H1 (cell line): ENCODE results near the gene CACNG7. TPM values are rescaled to one million over a fixed set of nuclear protein-coding genes. Genes with fewer than 3 reads are reported as not detected.

Experiments
- CTCF ChIA-PET: fragments of 300-600 bp; sonication (Branson Sonifier 250); formaldehyde crosslinking; loops from one replicate; lab custom pipeline; 2021; ENCODE audit not compliant: partially characterized antibody; lab: Charles Lee
- POLR2A ChIA-PET: fragments of 300-600 bp; sonication (Branson Sonifier 250); formaldehyde crosslinking; loops from one replicate; lab custom pipeline; 2021; ENCODE audit warnings: inconsistent platforms; ENCODE audit not compliant: partially characterized antibody; lab: Charles Lee
- DNase-seq, 2 experiments: peaks; one replicate each; pipeline versions ENCODE4 v3.0.0 to v3.0.0-alpha.2; 2010 to 2022; ENCODE audit warnings: low spot score in 2 of 2, low read depth in 1 of 2, mixed read lengths in 1 of 2
- FAIRE-seq: peaks from 2 replicates; lab custom pipeline; 2011; peaks lifted over from hg19 to GRCh38; lab: Jason Lieb, UNC
- H2AFZ ChIP-seq: 2 replicates; pipeline ENCODE4 v1.8.1; 2012; ENCODE audit warnings: low read length, inconsistent platforms
- H2AK5ac ChIP-seq: 2 replicates; pipeline ENCODE4 v1.6.1; 2013; ENCODE audit warnings: low read depth, low read length
- H2BK120ac ChIP-seq: replicated peaks from 2 replicates; pipeline ENCODE3; 2013; ENCODE audit warnings: low read depth, low read length, inconsistent platforms
- H2BK12ac ChIP-seq: 2 replicates; pipeline ENCODE4 v1.6.1; 2013; ENCODE audit warnings: low read depth, low read length
- H2BK15ac ChIP-seq: 2 replicates; pipeline ENCODE4 v1.6.1; 2013; ENCODE audit warnings: low read length
- H2BK20ac ChIP-seq: 2 replicates; pipeline ENCODE4 v1.6.1; 2013; ENCODE audit warnings: low read length
- H2BK5ac ChIP-seq: 2 replicates; pipeline ENCODE4 v1.6.1; 2013; ENCODE audit warnings: low read depth, low read length
- H3K14ac ChIP-seq: 2 replicates; pipeline ENCODE4 v1.6.1; 2013; ENCODE audit warnings: inconsistent platforms; ENCODE audit not compliant: insufficient read length
- H3K18ac ChIP-seq: 2 replicates; pipeline ENCODE4 v1.6.1; 2013; ENCODE audit warnings: low read length; ENCODE audit errors: extremely low read depth
- H3K23ac ChIP-seq: 2 replicates; pipeline ENCODE4 v1.6.1; 2013; ENCODE audit warnings: inconsistent platforms; ENCODE audit not compliant: insufficient read length
- H3K23me2 ChIP-seq: 2 replicates; pipeline ENCODE4 v1.6.1; 2013; ENCODE audit warnings: low read depth, low read length
- H3K27ac ChIP-seq: 2 replicates; pipeline ENCODE4 v1.6.1; 2011; ENCODE audit warnings: low read depth, low read length, inconsistent platforms
- H3K27me3 ChIP-seq, 4 experiments: replicated peaks in 1 of 4; 1 replicate in 1 of 4; 2 replicates in 3 of 4; pipeline versions ENCODE4 v1.6.1 to v1.8.1; 2011 to 2013; ENCODE audit warnings: low read length in 3 of 4, mild to moderate bottlenecking in 3 of 4, inconsistent platforms in 2 of 4, mixed read lengths in 2 of 4, moderate library complexity in 1 of 4; ENCODE audit not compliant: control insufficient read depth in 3 of 4, insufficient read depth in 3 of 4; ENCODE audit errors: extremely low read depth in 1 of 4
- H3K36me3 ChIP-seq, 4 experiments: 2 replicates each; pipeline versions ENCODE4 v1.6.1 to v1.8.1; 2011 to 2013; ENCODE audit warnings: mild to moderate bottlenecking in 4 of 4, low read length in 3 of 4, moderate library complexity in 2 of 4, control low read depth in 1 of 4, inconsistent platforms in 1 of 4; ENCODE audit not compliant: insufficient read depth in 4 of 4, control insufficient read depth in 2 of 4
- H3K4ac ChIP-seq: replicated peaks from 2 replicates; pipeline ENCODE3; 2013; ENCODE audit warnings: low read length, low read depth, mixed read lengths, inconsistent platforms; ENCODE audit not compliant: insufficient read length
- H3K4me1 ChIP-seq, 4 experiments: replicated peaks in 1 of 4; 1 replicate in 1 of 4; 2 replicates in 3 of 4; pipeline versions ENCODE4 v1.6.1 to v1.8.1; 2011 to 2013; ENCODE audit warnings: low read length in 3 of 4, inconsistent platforms in 2 of 4, mixed read lengths in 1 of 4; ENCODE audit not compliant: insufficient read depth in 4 of 4, control insufficient read depth in 3 of 4
- H3K4me2 ChIP-seq, 2 experiments: 2 replicates each; pipeline versions ENCODE4 v1.6.1 to v1.8.1; 2011 to 2013; ENCODE audit warnings: low read depth in 2 of 2, low read length in 2 of 2, control low read depth in 1 of 2, inconsistent platforms in 1 of 2, mild to moderate bottlenecking in 1 of 2; ENCODE audit not compliant: insufficient read depth in 1 of 2
- H3K4me3 ChIP-seq, 4 experiments: fragments of 200-600, 300-600 bp in 1 of 4; sonication (generic), shearing (Covaris generic), sonication (Bioruptor Twin) in 1 of 4; 2 replicates each; pipeline versions ENCODE4 v1.5.1 to v1.8.1; 2011 to 2016; ENCODE audit warnings: low read length in 4 of 4, low read depth in 3 of 4, control low read depth in 2 of 4, inconsistent platforms in 2 of 4, mild to moderate bottlenecking in 2 of 4, mixed read lengths in 1 of 4, moderate library complexity in 1 of 4; ENCODE audit not compliant: insufficient read depth in 2 of 4; ENCODE audit errors: extremely low read depth in 1 of 4
- H3K56ac ChIP-seq: replicated peaks from 2 replicates; pipeline ENCODE3; 2013; ENCODE audit warnings: low read depth, mild to moderate bottlenecking, mixed read lengths, low read length, inconsistent platforms; ENCODE audit not compliant: insufficient read length
- H3K79me1 ChIP-seq: 2 replicates; pipeline ENCODE4 v1.6.1; 2013; ENCODE audit warnings: low read depth, low read length, control low read depth
- H3K79me2 ChIP-seq, 2 experiments: 2 replicates each; pipeline versions ENCODE4 v1.6.1 to v1.8.1; 2012 to 2013; ENCODE audit warnings: low read length in 2 of 2, mild to moderate bottlenecking in 2 of 2, inconsistent platforms in 1 of 2; ENCODE audit not compliant: insufficient read depth in 2 of 2, control insufficient read depth in 1 of 2
- H3K9ac ChIP-seq, 4 experiments: replicated peaks in 1 of 4; 1 replicate in 1 of 4; 2 replicates in 3 of 4; pipeline versions ENCODE4 v1.6.1 to v1.8.1; 2011 to 2013; ENCODE audit warnings: low read depth in 3 of 4, low read length in 3 of 4, control low read depth in 2 of 4, mild to moderate bottlenecking in 2 of 4, moderate library complexity in 2 of 4, inconsistent platforms in 1 of 4; ENCODE audit errors: extremely low read depth in 1 of 4
- H3K9me3 ChIP-seq, 2 experiments: 2 replicates each; pipeline versions ENCODE4 v1.6.1 to v1.8.1; 2012 to 2013; ENCODE audit warnings: mild to moderate bottlenecking in 2 of 2, moderate library complexity in 2 of 2, control low read depth in 1 of 2, inconsistent platforms in 1 of 2, low read depth in 1 of 2, low read length in 1 of 2, mixed read lengths in 1 of 2; ENCODE audit not compliant: insufficient read depth in 2 of 2
- H4K20me1 ChIP-seq, 2 experiments: replicated peaks in 1 of 2; 2 replicates each; pipeline versions ENCODE3 to v1.8.1; 2011 to 2013; ENCODE audit warnings: inconsistent platforms in 2 of 2, low read length in 2 of 2, mild to moderate bottlenecking in 1 of 2; ENCODE audit not compliant: insufficient read depth in 2 of 2, control insufficient read depth in 1 of 2
- H4K5ac ChIP-seq: 2 replicates; pipeline ENCODE4 v1.6.1; 2013; ENCODE audit warnings: low read length, low read depth, mixed read lengths, inconsistent platforms; ENCODE audit not compliant: insufficient read length
- H4K8ac ChIP-seq: 2 replicates; pipeline ENCODE4 v1.8.0; 2013; ENCODE audit warnings: mild to moderate bottlenecking, moderate library complexity, low read length, inconsistent platforms; ENCODE audit not compliant: insufficient read depth; ENCODE audit errors: extremely low read depth
- H4K91ac ChIP-seq: replicated peaks from 2 replicates; pipeline ENCODE3; 2013; ENCODE audit warnings: low read length, mixed read lengths, inconsistent platforms; ENCODE audit not compliant: insufficient read length
- BACH1 ChIP-seq: IDR thresholded peaks from 2 replicates; pipeline ENCODE4 v1.6.1; 2012; ENCODE audit warnings: low read length, improper control_type of control experiment
- BRCA1 ChIP-seq: IDR thresholded peaks from 2 replicates; pipeline ENCODE4 v1.6.1; 2012; ENCODE audit warnings: low read depth, low read length, improper control_type of control experiment
- CHD2 ChIP-seq: IDR thresholded peaks from 2 replicates; pipeline ENCODE4 v1.6.1; 2012; ENCODE audit warnings: low read length, improper control_type of control experiment
- EGR1 ChIP-seq: IDR thresholded peaks from 2 replicates; pipeline ENCODE4 v1.6.1; 2011; ENCODE audit warnings: low read depth, low read length, borderline replicate concordance
- PHF8 ChIP-seq: fragments of 200-600 bp; sonication (generic); conservative IDR thresholded peaks from 2 replicates; pipeline ENCODE4 v1.7.1; 2012; ENCODE audit warnings: low read depth, mild to moderate bottlenecking, inconsistent platforms, low read length, moderate library complexity
- TCF12 ChIP-seq: IDR thresholded peaks from 2 replicates; pipeline ENCODE4 v1.6.1; 2011; ENCODE audit warnings: low read depth, mild to moderate bottlenecking, low read length
- WGBS, 2 experiments: shearing (Covaris generic) in 1 of 2; methylation state at CpG; one replicate each; pipeline versions ENCODE4 v1.1.6 to v1.1.7; 2013 to 2015; ENCODE audit warnings: low lambda C conversion rate in 2 of 2, mixed read lengths in 2 of 2, inconsistent platforms in 1 of 2, low coverage in 1 of 2, missing lambda C conversion rate in 1 of 2; ENCODE audit not compliant: insufficient replicate concordance in 2 of 2, insufficient coverage in 1 of 2, insufficient read length in 1 of 2; ENCODE audit errors: extremely low coverage in 1 of 2, missing lambda C conversion rate in 1 of 2; 5-methylcytosine and 5-hydroxymethylcytosine counted together
- polyA plus RNA-seq, 7 experiments: library from polyadenylated mRNA; depleted of rRNA in 3 of 7; stranded (reverse) in 5 of 7; unstranded in 2 of 7; fragments of >200 nt in 5 of 7; fragments of 200-250 nt in 2 of 7; gene quantifications; 1 replicate in 5 of 7; 2 replicates in 1 of 7; 4 replicates in 1 of 7; pipeline versions ENCODE4 v1.2.1 to v1.2.3, GENCODE V29; 2011 to 2013; ENCODE audit warnings: missing spikeins in 2 of 7, mixed read lengths in 2 of 7
- total RNA-seq: library from RNA; stranded (reverse); fragmentation: NEBNext Ultra II Directional; extraction: Animal tissue kit (Norgen Biotek cat#: 25700); gene quantifications from 2 replicates; pipeline ENCODE4 v1.2.1, GENCODE V29; 2021
- TF ChIP-seq, protein P1 (sequence below): IDR thresholded peaks from 2 replicates; pipeline ENCODE4 v1.6.1; 2012; ENCODE audit warnings: inconsistent platforms
- TF ChIP-seq, protein P2 (sequence below): IDR thresholded peaks from 2 replicates; pipeline ENCODE4 v1.6.1; 2012; ENCODE audit warnings: inconsistent platforms

Gene CACNG7
- total and polyA plus RNA-seq, 2 of the 8 experiments (the other 6 are each of a cell fraction or from before 2014, with no cell fraction given) = 28.9 to 69.8 TPM

DNA sequence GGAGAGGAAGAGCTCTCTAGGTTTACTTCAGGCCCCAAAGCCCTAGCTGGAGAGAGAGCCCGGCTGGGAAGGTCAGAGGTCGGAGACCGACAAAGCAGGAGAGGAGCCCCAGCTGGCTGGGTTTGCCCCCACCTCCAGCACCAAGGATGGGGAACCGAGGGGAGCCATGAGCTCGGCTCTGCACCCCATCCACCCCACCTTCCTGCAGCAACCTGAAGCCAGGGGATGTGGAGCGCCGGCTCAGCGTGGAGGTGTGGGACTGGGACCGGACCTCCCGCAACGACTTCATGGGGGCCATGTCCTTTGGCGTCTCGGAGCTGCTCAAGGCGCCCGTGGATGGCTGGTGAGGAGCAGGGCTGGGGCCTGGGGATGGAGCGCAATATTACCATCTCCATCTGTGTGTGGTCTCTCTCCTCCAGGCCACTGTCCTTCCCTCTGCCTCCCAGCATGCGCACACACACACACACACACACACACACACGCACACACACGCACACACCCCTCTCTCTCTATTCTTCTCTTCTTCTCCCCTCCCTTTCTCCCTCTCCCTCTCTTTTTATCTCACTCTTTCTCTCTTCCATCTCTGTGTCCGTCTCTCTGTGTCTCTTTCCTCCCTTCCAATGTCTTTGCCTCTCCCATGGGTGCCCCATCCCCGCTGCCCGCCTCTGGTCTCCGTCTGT lies 16.6 kb upstream of the CACNG7 start:
- Histone ChIP-seq H3K23me2 (peaks cover 4% of the 10 kb centered on the region), H3K9ac (no peak overlapping the region), H3K4ac (no peak overlapping the region), H2AFZ (no peak overlapping the region), H2BK12ac (no peak overlapping the region), H3K36me3 (peaks cover 0 to 4% (median 0%) of the 10 kb centered on the region in 4 experiments; a peak in 1 of 8 replicates), H3K79me1 (no peaks in the 10 kb centered on the region), H3K27ac (no peak overlapping the region), H4K8ac (no peak overlapping the region), H2BK120ac (no peak overlapping the region), H3K18ac (no peak overlapping the region), H3K4me3 (no peak overlapping the region), H3K9me3 (no peaks in the 10 kb centered on the region), H3K27me3 (peaks cover 0 to 2% (median 0%) of the 10 kb centered on the region in 4 experiments; a peak in 1 of 7 replicates), H2BK15ac (no peak overlapping the region), H3K79me2 (no peaks in the 10 kb centered on the region), H4K91ac (no peak overlapping the region), H3K23ac (no peak overlapping the region), H2AK5ac (no peak overlapping the region), H3K14ac (no peak overlapping the region), H2BK5ac (no peak overlapping the region), H3K56ac (no peak overlapping the region), H3K4me1 (peaks cover 0 to 7% (median 2%) of the 10 kb centered on the region in 4 experiments; a peak in 4 of 7 replicates), H4K20me1 (no peaks in the 10 kb centered on the region), H3K4me2 (no peak overlapping the region), H2BK20ac (no peak overlapping the region), H4K5ac (no peak overlapping the region)
- DNase-seq = no peak
- ChIA-PET CTCF (interaction anchor here (0.8 to 3.1 kb wide), 10 partner anchors 9 to 131 kb away, joined by 3 to 10 read pairs (median 6); no protein-coding TSS in a partner anchor), POLR2A (interaction anchor here (1.1 to 5.1 kb wide), 3 partner anchors 13 to 24 kb away, joined by 5 to 38 read pairs (median 5); partner anchors contain the start of gene MYADM)
- 92 to 100% methylated on average over 2 to 19 of the region's 23 CpGs for WGBS, 2 experiments
- FAIRE-seq = no peak
- TF ChIP-seq, protein P1, sequence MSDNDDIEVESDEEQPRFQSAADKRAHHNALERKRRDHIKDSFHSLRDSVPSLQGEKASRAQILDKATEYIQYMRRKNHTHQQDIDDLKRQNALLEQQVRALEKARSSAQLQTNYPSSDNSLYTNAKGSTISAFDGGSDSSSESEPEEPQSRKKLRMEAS = no peak
- TF ChIP-seq CHD2 (no peak), PHF8 (no peak), BACH1 (no peak), BRCA1 (no peak), EGR1 (no peak), TCF12 (no peak)
- TF ChIP-seq, protein P2, sequence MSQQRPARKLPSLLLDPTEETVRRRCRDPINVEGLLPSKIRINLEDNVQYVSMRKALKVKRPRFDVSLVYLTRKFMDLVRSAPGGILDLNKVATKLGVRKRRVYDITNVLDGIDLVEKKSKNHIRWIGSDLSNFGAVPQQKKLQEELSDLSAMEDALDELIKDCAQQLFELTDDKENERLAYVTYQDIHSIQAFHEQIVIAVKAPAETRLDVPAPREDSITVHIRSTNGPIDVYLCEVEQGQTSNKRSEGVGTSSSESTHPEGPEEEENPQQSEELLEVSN = no peak
